HG03520 (cell line): ENCODE measurements around the gene PEDS1.
"Not testable (repeated sequence)": the region's sequence is repeated elsewhere in the genome, so short reads cannot be mapped to it uniquely, and the experiment has no call there.

Experiments
- ATAC-seq: cut with Tn5 transposase; IDR thresholded peaks from one replicate; pipeline ENCODE4 v1.9.1; 2021; ENCODE audit warnings: mild to moderate bottlenecking, moderate library complexity; ENCODE audit not compliant: unreplicated experiment

The PEDS1 gene

GRCh38 chr20:50190251-50191064 is 36.9 kb upstream of the PEDS1 start, which contains the start of gene CEBPB:
CEBPB (plus strand) TSS chr20:50190830; CDS start chr20:50191034, 204 bp downstream.
- peak; percentile 36 for ATAC-seq

DNA sequence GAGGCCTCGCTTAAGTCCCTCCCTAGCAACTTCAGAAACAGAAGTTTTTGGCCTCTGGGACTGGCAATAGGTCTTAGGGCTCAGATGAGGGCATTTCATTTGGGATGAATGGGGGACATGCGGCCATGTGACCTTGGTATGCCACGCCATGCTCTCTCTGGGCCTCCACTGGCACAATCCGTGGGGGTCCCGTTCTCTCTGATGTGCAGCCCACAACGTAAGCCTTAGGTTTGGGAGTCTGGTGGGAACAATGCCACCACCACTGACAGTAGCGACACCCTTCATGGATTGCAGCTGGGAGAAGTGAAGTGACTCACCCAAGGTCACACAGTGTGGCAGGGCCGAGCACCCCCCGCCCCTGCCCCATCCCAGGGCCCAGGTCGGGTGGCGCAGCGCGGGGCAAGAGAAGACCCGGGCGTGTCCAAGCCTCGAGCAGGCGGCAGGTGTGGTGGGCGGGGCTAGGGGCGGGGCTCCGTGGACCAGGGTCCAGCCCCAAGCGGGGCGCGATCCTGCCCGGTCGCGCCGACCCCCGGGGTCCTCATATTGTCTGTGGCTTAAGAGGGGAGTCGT is 36.2 kb upstream of the PEDS1 start:
- ATAC-seq: no peak

DNA sequence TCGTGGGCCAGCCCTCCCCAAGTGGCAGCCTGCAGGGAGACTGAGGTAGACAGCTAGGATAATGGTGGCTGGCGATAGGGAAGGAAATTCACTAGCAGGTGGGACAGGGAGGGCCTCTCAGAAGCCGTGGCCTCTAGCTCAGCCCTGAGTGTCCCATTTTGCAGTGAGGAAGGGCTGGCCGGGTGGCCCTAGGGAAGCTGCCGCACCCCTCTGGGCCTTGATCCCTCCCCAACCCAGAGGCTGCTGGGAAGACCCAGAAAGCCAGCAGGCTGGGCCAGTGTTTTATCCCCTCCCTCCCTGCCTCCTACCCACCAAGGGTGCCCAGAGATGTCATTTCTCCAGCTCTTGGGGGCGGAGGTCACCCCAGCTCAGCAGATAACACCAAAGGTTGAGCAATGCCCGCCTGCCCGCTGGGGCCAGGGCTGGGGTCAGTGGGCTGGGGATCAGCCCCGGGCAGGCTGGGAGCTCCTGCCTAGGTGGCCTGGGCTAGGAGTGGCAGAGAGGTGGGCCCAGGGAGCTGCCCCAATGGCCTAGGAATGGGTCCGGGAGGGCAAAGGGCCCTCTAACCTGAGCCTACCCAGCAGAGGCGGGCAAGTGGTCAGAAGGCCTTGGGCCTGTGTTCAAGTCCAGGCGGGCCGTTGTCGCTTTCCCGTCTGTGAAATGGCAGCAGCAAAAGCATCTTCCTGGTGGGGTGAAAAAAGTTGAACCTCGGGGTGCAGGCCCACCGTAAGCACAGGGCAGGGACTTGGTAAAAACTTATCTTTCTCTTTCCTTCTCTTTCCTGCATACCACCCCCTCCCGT is 35.6 kb upstream of the PEDS1 start:
- no peak for ATAC-seq

DNA sequence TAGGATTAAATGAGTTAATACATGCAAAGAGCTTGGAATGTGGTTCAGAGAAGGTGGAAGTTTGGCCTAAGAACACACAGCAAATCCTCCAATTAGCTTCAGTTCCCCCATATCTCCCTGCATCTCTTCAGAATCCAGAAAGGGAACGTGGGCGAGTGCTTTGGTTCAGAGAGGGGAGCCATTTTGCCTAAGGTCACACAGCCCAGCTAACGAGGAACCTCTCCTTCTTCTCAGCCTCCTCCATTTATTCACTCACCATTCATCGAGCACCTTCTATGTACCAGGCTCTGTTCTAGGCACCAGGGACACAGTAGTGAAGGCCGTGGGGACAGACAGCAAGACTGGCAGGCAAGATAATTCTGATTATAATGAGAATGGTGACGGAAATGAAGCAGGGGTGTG is 34.8 kb upstream of the PEDS1 start:
- ATAC-seq: no peak

GRCh38 chr20:50187403-50188051 is 34.0 kb upstream of the PEDS1 start:
- ATAC-seq: no peak

DNA sequence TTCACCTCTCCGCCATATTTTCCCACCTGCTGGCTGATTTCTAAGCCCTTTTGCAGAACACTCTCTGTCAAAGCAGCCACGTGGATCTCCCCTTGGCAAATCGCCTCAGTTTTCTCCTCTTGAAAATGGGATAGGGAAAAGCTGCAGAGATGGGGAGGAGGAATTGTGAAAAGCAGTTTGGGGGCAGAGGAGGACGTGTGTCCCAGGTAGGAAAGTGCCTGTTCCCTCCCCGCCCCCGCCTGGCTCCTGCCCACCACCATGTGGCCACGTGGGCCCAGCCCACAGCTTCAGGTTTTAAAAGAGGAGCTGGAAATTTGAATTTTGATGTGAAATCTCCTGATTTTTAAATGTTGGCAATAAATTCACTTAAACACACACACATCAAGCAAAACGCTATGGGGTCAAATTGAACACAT is 33.5 kb upstream of the PEDS1 start:
- ATAC-seq: no peak

GRCh38 chr20:50186151-50186885 is 32.8 kb upstream of the PEDS1 start:
- no peak for ATAC-seq

GRCh38 chr20:50185426-50185825 is 31.9 kb upstream of the PEDS1 start:
- ATAC-seq: no peak

GRCh38 chr20:50182346-50182745 is 28.8 kb upstream of the PEDS1 start:
- ATAC-seq: no peak

DNA sequence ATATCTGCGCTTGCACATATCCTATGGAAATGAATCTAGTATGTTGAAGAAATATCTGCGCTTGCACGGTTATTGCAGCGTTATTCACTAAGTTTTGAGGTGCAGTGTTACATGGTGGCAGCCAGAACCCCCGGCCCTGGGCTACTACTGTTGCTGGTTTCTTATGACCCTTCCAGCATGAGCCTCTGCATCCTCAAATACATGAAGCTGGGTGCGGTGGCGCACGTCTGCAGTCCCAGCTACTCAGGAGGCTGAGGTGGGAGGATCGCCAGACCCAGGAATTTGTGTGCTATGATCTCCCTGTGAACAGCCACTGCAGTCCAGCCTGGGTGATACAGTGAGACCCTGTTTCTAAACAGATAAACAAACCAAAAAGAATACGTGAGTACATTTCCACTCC is 27.8 kb upstream of the PEDS1 start:
- ATAC-seq: no peak

DNA sequence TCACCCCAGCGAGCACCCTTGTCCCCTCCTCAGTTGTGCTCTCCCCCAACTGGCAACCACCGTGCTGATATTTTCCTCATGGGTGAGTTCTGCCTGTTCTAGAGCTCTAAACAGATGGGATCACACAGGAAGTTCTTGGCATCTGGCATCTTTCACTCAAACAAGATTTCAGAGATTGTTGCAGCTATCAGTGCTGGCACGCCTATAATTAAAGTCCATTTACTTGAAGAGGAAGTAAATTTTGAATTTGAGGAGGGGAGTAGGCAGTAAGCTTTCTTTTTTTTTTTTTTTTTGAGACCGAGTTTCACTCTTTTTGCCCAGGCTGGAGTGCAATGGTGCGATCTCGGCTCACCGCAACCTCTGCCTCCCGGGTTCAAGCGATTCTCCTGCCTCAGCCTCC is 25.1 kb upstream of the PEDS1 start:
- not testable (repeated sequence) for ATAC-seq

GRCh38 chr20:50175938-50176933 is 22.7 kb upstream of the PEDS1 start:
- no peak for ATAC-seq

GRCh38 chr20:50174456-50174855 is 20.9 kb upstream of the PEDS1 start:
- ATAC-seq: no peak

DNA sequence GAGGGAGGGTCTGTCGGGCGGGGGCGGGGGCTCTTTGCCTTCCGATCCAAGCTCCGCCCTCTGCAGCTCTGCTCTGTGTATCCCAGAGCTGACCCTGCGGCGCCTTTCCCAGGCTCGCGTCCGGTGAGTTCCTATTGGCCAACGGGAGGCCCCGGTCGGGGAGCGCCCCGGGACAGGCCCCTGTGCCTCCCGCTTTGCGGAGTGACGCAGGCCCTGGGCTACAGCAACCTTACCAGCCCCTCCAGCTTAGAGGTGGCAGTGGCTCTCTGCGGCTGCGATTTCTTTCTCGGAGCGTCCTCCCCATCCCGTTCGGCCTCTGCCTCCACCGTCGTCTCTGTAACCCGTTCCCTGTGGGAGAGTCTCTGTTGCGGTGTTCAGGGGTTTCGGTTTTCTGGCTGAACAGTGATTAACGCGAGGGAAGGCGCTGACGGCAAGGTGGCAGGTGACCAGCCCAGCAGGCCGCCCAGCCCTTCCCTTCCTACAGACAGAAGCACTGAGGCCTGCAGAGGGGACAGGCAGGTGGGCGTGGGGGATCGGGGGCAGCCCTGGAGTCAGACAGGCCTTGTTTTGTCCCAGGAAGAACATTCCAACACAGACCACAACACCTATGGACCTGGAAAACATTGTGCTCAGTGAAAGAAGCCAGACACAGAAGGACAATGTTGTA is 19.0 kb upstream of the PEDS1 start:
- no peak for ATAC-seq

DNA sequence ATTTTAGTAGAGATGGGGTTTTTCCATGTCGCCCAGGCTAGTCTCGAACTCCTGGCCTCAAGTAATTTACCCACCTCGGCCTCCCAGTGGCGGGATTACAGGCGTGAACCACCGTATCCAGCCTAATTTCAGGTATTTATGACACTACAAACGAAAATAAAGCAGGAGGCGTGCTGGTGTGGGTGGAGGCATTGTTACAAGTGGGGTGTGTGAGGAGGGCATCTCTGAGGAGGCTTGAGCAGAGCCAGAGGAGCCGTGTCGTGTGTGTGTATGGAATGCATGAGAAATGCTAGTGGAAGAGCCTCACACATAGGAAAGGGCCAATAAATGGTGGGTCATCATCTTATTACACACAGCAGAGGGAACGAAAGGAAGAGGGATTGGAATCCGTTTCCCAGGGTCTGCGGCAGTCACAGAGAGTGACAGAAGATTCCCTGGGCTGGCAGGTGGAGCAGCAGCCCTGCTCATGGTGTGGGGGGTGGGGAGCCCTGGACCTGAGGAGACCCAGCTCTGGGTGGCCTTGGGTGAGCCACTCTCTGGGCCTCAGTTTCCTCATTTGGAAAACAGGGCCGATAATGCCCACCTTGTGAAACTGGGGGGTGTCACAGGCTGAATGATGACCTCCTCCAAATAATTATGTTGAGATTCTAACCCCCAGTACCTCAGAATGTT is 17.2 kb upstream of the PEDS1 start:
- ATAC-seq: no peak

DNA sequence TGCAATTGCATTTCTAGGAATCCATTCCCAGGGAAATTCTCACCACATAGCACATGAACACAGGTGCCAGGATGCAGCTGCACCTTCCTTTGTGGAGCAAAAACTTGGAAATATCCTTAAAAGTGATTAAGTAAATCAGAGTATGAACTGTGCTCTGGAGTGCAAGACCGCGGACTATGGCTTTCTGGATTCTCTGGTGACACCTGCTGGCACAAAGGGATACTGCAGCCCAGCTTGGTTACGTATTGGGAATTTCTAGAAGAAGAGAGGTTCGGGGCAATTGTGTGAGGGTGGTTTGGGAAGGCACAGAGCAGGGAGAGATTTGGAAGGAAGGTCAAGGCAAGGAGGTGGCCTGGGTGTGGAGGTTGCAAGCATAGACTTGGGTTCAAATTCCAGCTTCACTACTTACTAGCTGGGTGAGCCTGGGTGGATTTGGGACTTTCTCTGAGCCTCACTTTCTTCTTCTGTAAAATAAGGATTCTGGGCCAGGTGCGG is 15.9 kb upstream of the PEDS1 start:
- ATAC-seq: no peak

- ATAC-seq: peak; percentile 91
Measured at GRCh38 chr20:50165684-50166554, 12.4 kb upstream of the PEDS1 start.
